Peyer's patch (tissue), 4 donors: ENCODE measurements around the gene SEMA3F.

ENCODE experiments used
- CTCF ChIP-seq, 6 experiments: fragments of 450-650 bp in 4 of 6; fragments of 200-600 bp in 2 of 6; sonication (generic) in 1 of 6; IDR thresholded peaks; one replicate each; pipeline ENCODE4 v1.5.1; 2017 to 2019; ENCODE audit warnings: antibody characterized with exemption in 6 of 6, mild to moderate bottlenecking in 3 of 6, moderate library complexity in 1 of 6
- POLR2A ChIP-seq, 2 donors: fragments of 450-650 bp; IDR thresholded peaks; one replicate each; pipeline ENCODE4 v1.5.1; 2017; ENCODE audit warnings: antibody characterized with exemption in 2 of 2, mild to moderate bottlenecking in 2 of 2, moderate library complexity in 2 of 2

GRCh38 chr3:50208677-50209344, 53.7 kb downstream of the SEMA3F start:
- TF ChIP-seq CTCF (IDR thresholded peaks at IDR 0.05) = no peak
- TF ChIP-seq POLR2A (IDR thresholded peaks at IDR 0.05) = no peak
